GM19328 (cell line): ENCODE measurements around the gene SLC24A3.

Source experiments
- ATAC-seq: cut with Tn5 transposase; IDR thresholded peaks from one replicate; pipeline ENCODE4 v1.9.1; 2021; ENCODE audit warnings: mild to moderate bottlenecking, moderate library complexity; ENCODE audit not compliant: unreplicated experiment

SLC24A3 gene

DNA sequence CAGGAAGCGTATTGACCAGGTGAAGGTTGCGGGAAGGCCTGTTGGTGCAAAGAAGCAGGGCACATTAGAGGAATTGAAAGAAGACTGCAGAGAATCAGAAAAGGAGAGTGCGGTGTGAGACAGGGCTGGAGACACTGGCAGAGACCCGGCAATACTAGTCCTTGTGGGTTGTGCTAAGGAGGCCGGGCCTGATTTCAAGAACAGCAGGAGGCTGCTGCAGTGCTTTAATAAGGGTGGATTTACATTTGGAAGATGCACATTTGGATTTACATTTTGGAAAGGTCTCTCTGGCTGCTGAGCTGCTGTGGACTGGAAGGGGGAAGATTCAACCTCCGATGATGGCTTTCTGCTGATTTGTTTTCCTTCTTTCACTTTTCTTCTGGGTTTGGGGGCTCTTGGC is 167.8 kb downstream of the SLC24A3 start:
- ATAC-seq, result no peak

DNA sequence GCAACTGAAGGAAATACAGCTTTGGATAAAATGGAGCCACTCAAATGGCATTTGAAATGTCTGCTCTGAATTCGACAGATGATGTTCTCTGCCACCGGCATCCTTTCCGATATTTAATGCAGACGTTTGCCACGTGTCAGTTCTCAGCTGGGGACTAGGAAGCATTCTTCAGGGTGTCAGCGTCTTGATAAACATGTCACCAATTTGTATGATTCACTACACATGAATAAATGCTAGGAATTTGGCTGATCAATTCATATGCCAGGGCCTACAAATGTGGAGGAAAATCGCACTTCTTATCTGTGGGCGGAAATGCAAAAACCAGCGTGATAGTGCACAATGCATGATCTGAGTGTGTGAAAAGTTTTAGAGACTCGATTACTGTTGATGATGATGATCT is 169.5 kb downstream of the SLC24A3 start:
- no peak for ATAC-seq

DNA sequence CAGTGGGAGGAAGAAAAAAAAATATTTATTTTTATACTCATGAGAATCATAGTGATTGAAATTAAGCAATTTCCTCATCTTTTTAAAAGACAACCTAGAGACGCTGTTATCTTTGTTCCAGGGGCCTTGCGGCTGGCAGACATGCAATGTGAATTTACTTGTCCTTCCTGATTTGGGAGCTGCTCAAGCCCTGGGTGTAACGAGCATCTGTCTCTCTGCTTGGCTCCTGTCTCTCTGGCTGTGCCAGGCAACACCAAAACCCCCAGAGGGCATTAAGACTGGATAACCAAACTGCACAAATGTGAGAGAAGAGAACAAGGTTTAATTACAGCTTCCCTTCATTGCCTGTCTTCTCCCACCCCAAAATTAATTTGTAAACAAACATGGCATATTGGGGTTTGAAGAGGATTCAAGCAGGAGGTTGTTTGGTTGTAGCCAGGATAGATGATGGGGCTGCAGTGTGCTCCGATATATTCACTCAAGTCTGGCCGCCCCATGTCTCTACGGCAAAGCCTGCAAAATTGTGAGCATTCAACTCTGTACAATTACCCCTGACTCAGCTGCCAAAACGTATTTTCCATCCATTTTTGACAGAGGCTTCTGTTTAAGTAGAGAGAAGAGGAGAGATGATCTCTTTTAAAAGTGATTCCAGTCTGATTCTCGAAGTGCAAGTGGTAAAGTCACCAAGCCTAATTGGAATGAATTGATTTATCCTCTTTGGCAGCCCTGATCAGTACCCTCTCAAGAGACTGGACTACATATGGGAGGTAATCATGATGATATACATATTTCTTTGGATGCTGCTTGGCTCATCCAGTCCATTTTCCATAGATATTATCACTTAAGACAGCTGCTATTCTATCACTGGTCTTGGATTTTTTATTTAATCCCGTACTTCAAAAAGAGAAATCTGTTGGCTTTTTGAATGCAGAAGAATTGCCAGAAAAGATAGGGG is 170.2 kb downstream of the SLC24A3 start:
- no peak for ATAC-seq

DNA sequence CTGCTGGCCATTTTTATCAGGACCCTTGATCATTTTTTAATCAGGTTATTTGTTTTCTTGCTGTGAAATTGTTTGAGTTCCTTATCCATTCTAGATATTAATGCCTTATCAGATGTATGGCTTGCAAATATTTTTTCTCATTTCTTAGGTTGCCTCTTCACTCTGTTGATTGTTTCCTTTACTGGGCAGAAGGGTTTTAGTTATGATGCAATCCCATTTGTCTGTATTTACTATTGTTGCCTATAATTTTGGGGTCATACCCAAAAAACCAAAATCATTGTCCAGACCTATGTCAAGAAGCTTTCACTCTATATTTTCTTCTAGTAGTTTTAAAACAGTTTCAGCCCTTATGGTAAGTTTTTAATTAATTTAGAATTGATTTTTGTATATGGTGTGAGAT is 172.5 kb downstream of the SLC24A3 start:
- ATAC-seq, result no peak

DNA sequence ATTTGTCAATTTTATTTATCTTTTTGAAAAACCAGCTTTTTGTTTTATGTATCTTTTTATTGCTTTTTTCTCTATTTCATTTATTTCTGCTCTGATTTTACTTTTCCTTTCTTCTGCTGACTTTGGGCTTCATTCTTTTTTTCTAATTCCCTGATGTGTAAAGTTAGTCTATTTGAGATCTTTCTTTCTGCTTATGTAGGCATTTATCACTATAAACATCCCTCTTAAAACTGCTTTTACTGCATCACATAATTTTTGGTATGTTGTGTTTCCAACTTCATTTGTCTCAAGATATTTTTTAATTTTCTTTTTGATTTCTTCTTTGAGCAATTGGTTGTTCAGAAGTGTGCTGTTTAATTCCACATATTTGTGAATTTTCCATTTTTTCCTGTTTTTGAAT is 174.8 kb downstream of the SLC24A3 start:
- ATAC-seq, result no peak

DNA sequence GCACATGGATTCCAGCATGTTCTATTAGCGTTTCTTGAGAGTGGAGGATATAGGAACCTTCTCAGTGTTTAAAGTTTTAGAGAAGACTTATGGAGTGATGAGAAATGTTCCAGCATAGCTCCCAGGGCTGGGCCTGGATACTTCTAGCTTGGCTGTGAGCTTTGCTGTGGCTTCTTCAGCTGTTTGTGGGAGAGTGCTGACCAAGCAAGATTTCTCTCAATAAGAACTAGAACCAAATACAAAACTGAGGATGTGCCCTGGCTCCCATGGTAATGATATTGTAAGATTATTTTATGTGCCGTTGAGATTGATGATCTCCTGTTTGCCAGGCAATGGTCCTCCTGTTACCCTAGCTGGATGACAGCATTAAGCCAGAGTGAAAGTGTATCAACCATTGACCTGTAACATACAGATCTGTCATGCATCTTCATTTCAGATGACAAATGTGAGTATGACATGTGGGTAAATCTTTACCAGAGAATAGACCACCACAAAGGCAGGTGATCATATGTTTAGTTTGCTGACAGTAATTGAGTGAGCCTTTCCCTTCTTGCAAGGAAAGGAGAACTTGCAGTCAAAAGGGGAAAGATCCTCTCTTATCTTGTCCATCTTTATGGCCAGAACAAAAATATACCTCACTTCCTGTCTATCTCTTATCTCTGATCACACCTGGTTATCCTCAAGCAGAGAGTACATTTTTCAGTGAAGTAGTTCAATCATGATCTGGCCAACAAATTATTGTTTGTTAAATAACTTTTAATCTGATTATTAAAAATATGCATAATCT is 180.1 kb downstream of the SLC24A3 start:
- no peak for ATAC-seq

DNA sequence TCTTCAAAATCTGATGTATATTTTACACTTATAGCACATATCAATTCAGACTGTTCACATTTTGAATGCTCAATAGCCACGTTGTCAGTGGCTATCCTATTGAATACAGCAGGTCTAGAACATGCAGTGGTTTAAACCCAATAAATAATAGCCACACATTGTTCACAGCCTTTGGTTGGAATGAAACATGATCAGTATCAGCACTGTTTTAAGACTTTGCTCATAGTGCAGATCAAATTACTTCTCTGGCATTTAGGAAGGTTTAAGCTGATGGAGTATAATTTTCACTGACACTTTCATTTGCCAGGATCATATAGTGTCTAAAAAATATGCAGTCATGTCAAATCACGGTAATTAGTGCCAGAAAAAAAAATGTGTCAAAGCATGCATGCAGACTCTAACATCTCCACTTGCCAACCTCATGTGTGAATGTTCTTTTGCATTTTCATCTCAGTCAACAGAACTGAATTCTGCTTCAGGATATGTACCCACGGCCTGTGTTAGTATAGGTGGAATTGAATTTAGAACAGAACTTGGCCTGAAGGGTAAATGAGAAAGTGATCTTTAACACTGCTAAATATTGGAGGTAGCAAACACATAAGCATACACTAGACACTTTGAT is 184.1 kb downstream of the SLC24A3 start:
- no peak for ATAC-seq

DNA sequence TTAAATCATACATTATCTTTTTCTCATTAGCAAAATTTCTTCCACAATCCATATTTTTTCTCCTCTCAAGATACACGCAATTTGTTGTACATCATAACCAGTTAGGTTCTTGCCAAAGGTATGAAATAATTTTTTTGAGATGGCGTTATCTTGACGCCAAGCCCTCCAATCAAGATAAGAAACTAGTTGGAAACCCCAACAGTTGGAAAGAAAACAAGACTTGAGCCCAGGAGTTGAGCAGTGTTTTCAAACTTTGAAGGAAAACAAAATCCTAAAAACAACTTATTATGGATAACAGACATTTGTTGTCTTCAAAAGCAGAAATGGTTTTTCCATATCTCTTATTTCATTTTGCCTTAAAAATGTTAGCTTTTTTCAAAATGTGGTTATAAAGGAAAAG is 184.8 kb downstream of the SLC24A3 start:
- no peak for ATAC-seq

DNA sequence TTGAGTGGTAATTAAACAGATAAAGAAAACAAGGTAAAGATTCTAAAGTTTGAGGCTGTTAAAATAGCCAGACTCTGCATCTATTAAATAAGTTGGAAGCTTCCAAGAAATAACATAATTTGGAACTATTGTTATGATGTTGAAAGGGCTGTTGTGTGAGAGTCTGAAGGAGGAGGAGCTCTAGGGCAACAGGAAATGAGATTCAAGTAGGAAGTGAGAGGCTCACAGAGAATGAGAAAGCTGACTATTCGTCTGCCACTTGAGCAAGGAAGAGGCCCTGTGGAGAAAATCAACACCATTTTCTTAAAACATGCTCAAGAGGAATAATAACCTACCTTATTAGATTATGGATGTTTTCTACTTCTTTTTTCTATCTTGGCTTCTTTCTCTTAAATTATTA is 185.2 kb downstream of the SLC24A3 start:
- ATAC-seq, result no peak

DNA sequence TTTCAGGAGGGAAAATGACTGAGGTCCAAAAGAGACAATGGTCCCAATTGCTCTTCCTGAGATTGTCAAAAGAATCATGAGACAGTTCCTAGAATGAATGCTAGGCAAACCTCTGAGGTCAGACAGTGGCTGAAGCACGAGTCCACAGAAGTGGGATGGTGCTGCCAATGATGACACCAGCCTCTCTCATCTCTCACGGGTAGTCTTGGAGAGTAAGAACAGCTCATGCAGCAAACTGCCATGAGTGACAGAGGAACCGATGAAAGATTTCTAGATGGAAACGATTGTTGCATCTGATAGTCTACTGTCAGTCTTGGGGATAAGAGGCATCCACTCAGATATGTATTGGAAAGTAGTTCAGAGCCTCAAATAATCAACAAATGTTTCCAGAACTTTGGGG is 188.7 kb downstream of the SLC24A3 start:
- no peak for ATAC-seq

DNA sequence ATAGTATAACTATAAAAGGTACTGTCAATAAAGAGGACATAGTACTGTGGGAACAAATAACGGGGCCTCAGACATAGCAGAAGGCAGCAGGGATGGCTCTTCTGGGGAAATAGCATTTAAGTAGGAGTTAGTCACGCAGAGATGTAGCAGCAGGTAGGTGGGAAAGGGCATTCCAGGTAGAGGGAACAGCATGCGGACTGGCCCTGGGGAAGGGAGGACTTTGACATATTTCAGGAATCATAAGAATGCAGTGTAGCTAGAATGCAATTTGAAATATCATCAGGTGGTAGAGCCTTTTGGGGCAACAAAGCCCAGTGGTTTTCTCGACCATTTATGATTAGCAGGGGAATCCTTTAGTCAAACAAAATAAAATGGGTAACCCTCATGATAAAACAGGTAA is 191.1 kb downstream of the SLC24A3 start:
- ATAC-seq, result no peak

DNA sequence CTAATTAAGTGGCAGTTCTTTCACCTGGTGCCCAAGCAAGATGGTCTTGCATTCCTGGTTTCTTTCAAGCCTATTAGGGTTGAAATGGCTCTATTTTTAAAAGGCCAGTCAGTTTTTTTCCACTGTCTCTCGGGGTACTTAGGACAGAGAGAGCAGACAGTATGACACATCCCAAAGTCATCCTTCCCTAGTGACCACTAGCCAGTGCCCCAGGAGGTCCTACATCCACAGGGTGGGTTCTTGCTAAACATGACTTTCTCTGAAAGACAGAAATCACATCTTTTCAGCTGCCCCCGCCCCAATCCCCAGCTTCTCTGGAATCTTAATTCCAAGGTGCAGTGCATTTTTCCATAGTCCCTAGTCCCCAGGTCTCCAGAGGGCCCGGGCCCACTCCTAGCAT is 192.4 kb downstream of the SLC24A3 start:
- no peak for ATAC-seq

DNA sequence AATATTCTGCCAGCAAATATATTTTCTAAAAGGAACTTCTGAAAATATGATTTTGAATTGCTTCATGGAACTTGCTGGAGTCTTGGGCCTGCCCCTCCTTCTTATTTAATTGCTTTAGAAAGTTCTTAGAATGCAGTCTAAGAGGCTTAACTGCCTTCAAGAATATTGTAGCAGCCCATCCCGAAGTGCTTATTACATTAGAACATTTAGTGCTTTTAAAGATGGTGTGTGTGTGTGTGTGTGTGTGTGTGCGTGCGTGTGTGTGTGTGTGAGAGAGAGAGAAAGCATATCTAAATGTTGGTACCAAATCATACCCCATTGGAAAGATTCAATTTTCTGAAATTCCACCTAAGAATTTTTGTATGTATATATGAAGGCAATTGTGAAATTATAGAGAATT is 193.5 kb downstream of the SLC24A3 start:
- no peak for ATAC-seq

DNA sequence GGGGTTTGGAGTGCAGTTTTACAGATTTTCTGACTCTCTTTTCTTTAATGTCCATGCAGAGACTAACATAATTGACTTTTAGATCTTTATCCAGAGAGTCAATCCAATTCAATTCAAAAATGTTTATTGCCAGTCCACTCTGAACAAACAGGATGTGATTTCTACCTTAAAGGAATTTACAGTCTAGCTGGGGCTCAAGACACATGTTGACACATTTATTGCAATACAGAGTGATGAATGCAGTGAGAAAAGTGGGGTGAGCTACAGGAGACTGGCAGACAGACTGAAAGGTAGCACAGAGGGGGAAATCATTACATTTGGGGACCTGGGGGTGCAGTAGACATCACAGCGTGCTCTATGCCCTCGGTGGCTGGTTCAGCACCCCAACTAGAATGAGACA is 193.9 kb downstream of the SLC24A3 start:
- ATAC-seq, result no peak

DNA sequence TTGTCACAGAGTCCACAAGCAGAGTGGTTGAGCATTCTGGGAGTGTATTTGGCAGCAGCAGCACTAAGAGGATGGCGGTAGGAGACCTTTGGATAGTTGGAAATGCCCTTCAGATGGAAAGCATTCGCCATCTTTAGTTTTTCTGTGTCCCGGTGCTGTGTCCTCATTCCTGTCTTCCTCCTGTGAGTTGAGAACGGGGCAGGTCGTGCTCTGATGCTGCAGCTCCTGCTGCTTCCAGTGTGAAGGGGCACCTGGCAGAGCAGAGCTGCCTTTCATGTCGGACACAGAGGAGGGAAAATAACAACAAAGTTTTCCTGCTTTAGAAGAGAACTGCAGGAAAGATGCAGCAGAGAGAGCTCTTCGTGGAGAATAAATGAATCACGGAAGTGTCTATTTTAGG is 194.8 kb downstream of the SLC24A3 start:
- ATAC-seq, result no peak

DNA sequence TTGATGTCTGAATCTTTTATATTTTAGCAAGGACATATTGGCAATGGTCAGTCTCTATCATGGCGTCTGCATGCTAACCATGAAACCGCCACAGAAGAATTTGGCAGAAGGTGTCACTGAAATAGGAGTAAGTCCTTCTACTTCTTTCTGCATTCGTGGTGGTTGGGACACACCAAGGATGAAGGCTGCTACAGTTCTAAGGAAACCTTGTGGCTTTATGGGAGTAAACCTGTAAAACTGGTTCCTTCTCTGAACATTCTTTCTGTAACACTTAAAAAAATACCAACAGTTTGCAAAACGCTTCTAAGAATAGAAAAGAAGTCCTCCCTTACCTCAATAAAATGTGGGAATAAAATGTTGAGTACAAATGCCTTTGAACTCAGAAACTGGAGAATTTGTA is 195.3 kb downstream of the SLC24A3 start:
- no peak for ATAC-seq

DNA sequence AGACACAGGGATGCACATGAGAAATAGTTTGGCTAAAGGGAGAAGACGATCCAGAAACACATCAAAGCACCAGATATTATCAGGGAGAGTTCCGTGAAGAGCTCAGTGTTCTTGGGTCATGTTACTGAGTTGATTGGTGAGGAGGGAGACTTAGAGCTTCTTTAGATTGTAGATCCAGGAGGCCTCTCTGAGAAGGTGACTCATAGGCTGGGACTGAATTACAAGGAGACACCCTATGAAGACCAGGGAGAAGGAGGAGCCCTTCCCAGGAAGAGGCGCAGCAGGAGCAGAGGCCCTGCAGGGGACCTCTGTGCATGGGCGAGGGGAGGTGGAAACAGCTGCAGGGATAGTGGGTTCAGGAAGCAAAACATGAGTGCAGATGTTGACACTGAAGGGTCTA is 196.5 kb downstream of the SLC24A3 start:
- ATAC-seq, result no peak

DNA sequence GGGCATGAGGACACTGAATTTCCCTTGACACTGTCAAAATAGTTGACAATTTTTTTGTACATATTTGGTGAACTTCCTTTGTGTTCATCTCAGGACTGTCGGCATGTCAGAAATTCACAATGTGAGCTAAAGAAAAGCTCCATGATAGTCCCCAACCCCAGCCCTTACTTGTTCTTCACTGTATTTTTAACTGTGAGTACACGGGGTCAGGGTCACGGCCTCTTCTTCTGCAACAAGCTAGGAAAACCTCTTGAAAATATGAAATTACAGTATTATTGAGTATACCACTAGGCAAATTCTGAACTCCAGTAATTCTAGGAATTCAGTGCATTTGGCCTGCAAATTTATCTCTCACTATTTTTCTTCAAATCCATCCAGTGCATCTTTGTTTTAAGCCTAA is 199.4 kb downstream of the SLC24A3 start:
- no peak for ATAC-seq

DNA sequence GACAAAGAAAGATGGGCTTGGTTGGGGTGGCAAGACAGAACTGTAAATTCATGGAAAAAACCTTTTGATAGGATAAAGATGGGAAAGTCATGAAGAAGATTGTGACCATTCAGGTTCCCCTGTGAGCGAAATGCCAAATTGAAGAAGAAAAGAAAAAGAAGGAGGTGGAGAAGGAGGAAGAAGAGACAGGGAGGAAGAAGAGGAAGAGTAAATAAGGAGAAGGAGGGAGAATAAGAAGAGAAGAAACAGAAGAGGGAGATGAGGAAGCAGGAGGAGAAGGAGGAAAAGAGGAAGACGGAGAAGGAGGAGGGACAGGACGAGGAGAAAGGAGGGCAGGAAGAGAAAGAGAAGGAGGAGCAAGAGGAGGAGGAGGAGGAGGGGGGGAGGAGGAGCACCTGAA is 199.8 kb downstream of the SLC24A3 start:
- ATAC-seq, result no peak

DNA sequence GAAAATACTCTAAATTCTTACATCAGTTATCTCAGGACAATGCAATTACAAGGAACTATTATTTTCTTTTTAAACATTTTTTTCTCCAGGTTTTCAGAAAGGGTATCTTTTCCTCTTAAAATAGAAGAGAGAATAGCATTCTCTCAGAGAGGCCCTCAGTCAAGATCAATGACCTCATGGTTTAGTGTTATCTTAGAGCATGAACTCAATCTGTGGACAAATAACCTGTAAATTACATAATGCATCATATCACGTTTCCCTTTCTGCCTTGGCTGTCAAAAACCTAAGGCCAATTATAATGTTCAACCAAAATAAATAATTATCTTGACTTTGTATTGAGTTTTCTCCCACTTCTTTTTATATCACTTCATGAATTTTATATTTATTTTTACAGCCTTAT is 202.2 kb downstream of the SLC24A3 start:
- no peak for ATAC-seq

DNA sequence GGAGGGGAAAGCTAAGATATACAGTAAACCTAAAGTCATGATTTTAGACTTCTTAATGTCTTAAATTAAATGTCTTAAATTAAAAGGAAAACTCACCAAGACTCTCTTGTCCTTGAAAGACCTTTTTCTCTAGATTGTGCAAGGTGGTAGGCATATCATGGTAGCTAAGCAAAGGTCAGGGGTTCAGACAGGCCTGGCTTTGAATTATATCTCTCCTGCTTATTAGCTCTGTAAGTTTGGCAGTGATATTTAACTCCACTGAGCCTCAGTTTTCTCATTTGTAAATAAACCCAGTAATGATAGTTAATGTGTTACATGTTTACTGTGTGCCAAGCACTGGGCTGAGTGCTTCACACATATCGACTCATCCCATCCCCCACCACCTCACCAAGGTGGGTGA is 203.3 kb downstream of the SLC24A3 start:
- ATAC-seq, result no peak

DNA sequence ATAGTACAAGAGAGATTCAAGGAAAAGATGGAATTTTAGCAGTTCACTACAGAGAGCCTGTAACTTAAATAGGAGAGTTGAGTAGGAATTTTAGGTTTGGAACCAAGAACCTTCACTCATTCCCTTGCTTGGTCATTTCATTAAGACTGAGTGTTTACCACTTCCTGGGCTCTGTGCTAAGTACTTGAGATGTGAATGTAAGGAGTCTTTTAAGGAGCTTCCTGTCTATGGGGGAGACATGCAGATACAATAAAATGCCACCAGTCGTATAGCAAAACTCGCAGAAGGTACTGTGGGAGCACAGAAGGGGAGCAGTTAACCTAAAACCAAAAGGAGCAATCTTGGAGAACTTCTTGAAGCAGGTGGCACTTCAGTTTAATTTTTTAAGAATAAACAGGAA is 204.2 kb downstream of the SLC24A3 start:
- no peak for ATAC-seq
